Measurements from ENCODE around the gene SUN2.

SUN2 gene

GRCh38 chr22:38696606-38697424 lies 59.0 kb downstream of the SUN2 start:
- Histone ChIP-seq H2AFZ (ENCODE audit: low read depth) (no peak overlapping the region), H3K4me3 (IDR thresholded peaks at IDR 0.05; ENCODE audit: insufficient read depth, low read depth, low read length) (no peak overlapping the region), H3K9ac (no peak overlapping the region), H3K36me3 (ENCODE audit: insufficient read depth) (no peaks in the 10 kb centered on the region), H3K4me1 (ENCODE audit: low read depth, poor library complexity, severe bottlenecking) (peaks cover 32% of the 10 kb centered on the region), H4K20me1 (ENCODE audit: insufficient read depth) (no peaks in the 10 kb centered on the region), H3K4me2 (no peak overlapping the region; the same call in 1 of the 2 replicates), H3K79me2 (ENCODE audit: insufficient read depth, low read depth) (peaks cover 36% of the 10 kb centered on the region), H3K27me3 (ENCODE audit: insufficient read depth, low read depth) (no peaks in the 10 kb centered on the region), H3K27ac (no peak overlapping the region)
- no peak for TF ChIP-seq CTCF (conservative IDR thresholded peaks at IDR 0.05; ENCODE audit: low read depth, low read length)

- no peak for TF ChIP-seq CTCF (conservative IDR thresholded peaks at IDR 0.05; ENCODE audit: low read depth, low read length)
- Histone ChIP-seq H3K27ac (no peak overlapping the region), H3K4me2 (no peak overlapping the region), H3K9ac (no peak overlapping the region), H4K20me1 (ENCODE audit: insufficient read depth) (no peaks in the 10 kb centered on the region), H3K36me3 (ENCODE audit: insufficient read depth) (no peaks in the 10 kb centered on the region), H3K27me3 (ENCODE audit: insufficient read depth, low read depth) (no peaks in the 10 kb centered on the region), H3K4me1 (ENCODE audit: low read depth, poor library complexity, severe bottlenecking) (peaks cover 28% of the 10 kb centered on the region), H3K4me3 (IDR thresholded peaks at IDR 0.05; ENCODE audit: insufficient read depth, low read depth, low read length) (no peak overlapping the region), H3K79me2 (ENCODE audit: insufficient read depth, low read depth) (peaks cover 35% of the 10 kb centered on the region), H2AFZ (ENCODE audit: low read depth) (no peak overlapping the region)
Measured at GRCh38 chr22:38694940-38695339, 60.9 kb downstream of the SUN2 start.

DNA sequence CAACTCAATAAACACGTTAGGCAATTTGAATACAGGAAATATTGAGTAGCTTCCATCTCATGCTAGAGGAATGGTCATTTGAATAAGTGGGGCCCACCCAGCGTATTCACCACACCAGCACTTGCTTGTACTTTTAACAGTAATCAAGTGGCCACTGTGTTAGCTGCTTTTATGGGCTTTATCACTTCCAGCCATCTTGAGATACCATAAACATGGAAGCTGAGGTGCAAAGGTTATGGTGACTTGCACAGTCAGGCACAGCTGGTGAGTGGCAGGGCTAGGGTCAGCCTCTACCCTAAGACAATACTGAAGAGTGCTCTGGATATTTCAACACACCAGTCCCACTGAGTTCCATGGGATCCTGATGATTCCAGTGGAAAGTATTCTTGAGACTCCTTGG lies 61.7 kb downstream of the SUN2 start:
- Histone ChIP-seq H3K27ac (no peak overlapping the region), H3K36me3 (ENCODE audit: insufficient read depth) (no peaks in the 10 kb centered on the region), H3K4me2 (no peak overlapping the region), H3K4me1 (ENCODE audit: low read depth, poor library complexity, severe bottlenecking) (peaks cover 25% of the 10 kb centered on the region), H3K79me2 (ENCODE audit: insufficient read depth, low read depth) (peaks cover 26% of the 10 kb centered on the region; the same call in 1 of the 2 replicates), H3K27me3 (ENCODE audit: insufficient read depth, low read depth) (no peaks in the 10 kb centered on the region), H3K4me3 (IDR thresholded peaks at IDR 0.05; ENCODE audit: insufficient read depth, low read depth, low read length) (no peak overlapping the region), H3K9ac (no peak overlapping the region), H4K20me1 (ENCODE audit: insufficient read depth) (no peaks in the 10 kb centered on the region), H2AFZ (ENCODE audit: low read depth) (no peak overlapping the region)
- no peak for TF ChIP-seq CTCF (conservative IDR thresholded peaks at IDR 0.05; ENCODE audit: low read depth, low read length)

- Histone ChIP-seq H3K27ac (no peak overlapping the region), H3K9ac (no peak overlapping the region), H3K4me1 (ENCODE audit: low read depth, poor library complexity, severe bottlenecking) (no peaks in the 10 kb centered on the region), H3K27me3 (ENCODE audit: insufficient read depth, low read depth) (no peaks in the 10 kb centered on the region), H2AFZ (ENCODE audit: low read depth) (no peak overlapping the region), H3K79me2 (ENCODE audit: insufficient read depth, low read depth) (no peaks in the 10 kb centered on the region; the same call in 1 of the 2 replicates), H3K4me2 (no peak overlapping the region), H4K20me1 (ENCODE audit: insufficient read depth) (no peaks in the 10 kb centered on the region), H3K36me3 (ENCODE audit: insufficient read depth) (no peaks in the 10 kb centered on the region; the same call in 1 of the 2 replicates), H3K4me3 (IDR thresholded peaks at IDR 0.05; ENCODE audit: insufficient read depth, low read depth, low read length) (no peak overlapping the region)
- TF ChIP-seq CTCF (conservative IDR thresholded peaks at IDR 0.05; ENCODE audit: low read depth, low read length), result no peak
Measured at GRCh38 chr22:38689651-38690050, 66.1 kb downstream of the SUN2 start.
